ENCODE data around the gene SF3A2.
"Not testable (repeated sequence)": the region's sequence is repeated elsewhere in the genome, so short reads cannot be mapped to it uniquely, and the experiment has no call there.

SF3A2 gene

GRCh38 chr19:2277138-2277537 lies 40.5 kb downstream of the SF3A2 start:
- DNase-seq: no peak

GRCh38 chr19:2278459-2279158 lies 42.0 kb downstream of the SF3A2 start:
- DNase-seq: no peak

- DNase-seq: no peak
These were observed 44.1 kb downstream of the SF3A2 start for GRCh38 chr19:2280633-2281264.

- not testable (repeated sequence) for DNase-seq
These were observed 44.8 kb downstream of the SF3A2 start for GRCh38 chr19:2281265-2282061.

GRCh38 chr19:2282062-2282861 lies 45.6 kb downstream of the SF3A2 start, which contains the start of gene PEAK3:
TSS of gene PEAK3 (minus strand) at chr19:2282175. CDS start at chr19:2280931, 1,244 bp downstream.
- DNase-seq: no peak

GRCh38 chr19:2282862-2283237 lies 46.2 kb downstream of the SF3A2 start:
- no peak for DNase-seq

- no peak for DNase-seq
These were observed 47.3 kb downstream of the SF3A2 start for GRCh38 chr19:2283835-2284507.

GRCh38 chr19:2286402-2287140 lies 49.9 kb downstream of the SF3A2 start:
- no peak for DNase-seq

- DNase-seq: no peak
These were observed 51.1 kb downstream of the SF3A2 start for GRCh38 chr19:2287585-2288337.

GRCh38 chr19:2288338-2288817 lies 51.8 kb downstream of the SF3A2 start:
- DNase-seq: no peak

- DNase-seq: no peak
These were observed 52.4 kb downstream of the SF3A2 start for GRCh38 chr19:2288818-2289713.

- DNase-seq: peak in 2 of 4 experiments; percentile 57 to 58
These were observed 53.3 kb downstream of the SF3A2 start for GRCh38 chr19:2289714-2290435.

GRCh38 chr19:2290441-2291184 lies 54.0 kb downstream of the SF3A2 start:
- DNase-seq: no peak

- DNase-seq: no peak
These were observed 54.6 kb downstream of the SF3A2 start for GRCh38 chr19:2291185-2291751.

GRCh38 chr19:2294687-2295335 lies 58.2 kb downstream of the SF3A2 start:
- DNase-seq: no peak

- no peak for DNase-seq
These were observed 59.5 kb downstream of the SF3A2 start for GRCh38 chr19:2296141-2296540.

All from activated CD4-positive, CD25-positive, alpha-beta regulatory T cell (primary cell).